GM19467 (cell line): ENCODE measurements around the gene CCL5.

ENCODE experiments used
- ATAC-seq: cut with Tn5 transposase; IDR thresholded peaks from one replicate; pipeline ENCODE4 v1.9.1; 2021; ENCODE audit warnings: mild to moderate bottlenecking, moderate library complexity; ENCODE audit not compliant: unreplicated experiment

CCL5 gene

DNA sequence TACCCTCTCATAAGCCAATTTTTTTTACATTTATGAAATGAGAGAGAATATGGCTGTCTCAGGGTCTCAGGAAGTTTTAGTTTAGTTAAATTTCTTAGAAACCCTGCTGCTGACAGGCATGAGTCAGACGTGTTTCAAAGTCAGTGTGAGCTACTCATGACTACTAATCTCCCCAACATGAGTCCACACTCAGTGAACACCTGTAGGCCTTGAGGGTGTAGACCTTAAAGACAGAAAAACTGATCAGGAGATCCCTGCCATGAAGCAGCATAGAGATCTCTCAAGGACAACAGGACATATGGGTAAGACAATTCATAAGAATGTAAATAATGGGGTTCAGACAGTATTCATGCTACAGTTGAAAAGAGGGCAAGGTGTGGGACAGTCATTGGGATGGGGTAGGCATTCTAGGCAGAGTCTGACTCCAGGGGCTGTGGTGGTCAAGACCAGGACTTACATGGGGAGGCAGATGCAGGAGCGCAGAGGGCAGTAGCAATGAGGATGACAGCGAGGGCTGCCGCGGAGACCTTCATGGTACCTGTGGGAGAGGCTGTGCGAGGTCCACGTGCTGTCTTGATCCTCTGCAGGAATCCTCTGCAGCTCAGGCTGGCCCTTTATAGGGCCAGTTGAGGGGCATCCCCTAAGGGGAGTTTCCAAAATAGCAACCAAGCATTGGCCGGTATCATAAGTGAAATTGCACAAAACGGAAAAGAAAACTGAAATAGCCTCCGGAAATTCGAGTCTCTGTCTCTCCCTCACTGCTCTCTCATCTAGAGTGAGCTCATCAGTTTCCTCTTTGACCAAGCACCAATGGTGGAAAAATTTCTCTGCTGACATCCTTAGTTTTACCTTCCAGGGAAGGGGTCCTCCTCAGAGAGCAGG, at the start of gene CCL5:
Gene CCL5, minus strand, starts transcription at position 588 of the 882 bp plus-strand sequence.
- peak; percentile 86 for ATAC-seq

DNA sequence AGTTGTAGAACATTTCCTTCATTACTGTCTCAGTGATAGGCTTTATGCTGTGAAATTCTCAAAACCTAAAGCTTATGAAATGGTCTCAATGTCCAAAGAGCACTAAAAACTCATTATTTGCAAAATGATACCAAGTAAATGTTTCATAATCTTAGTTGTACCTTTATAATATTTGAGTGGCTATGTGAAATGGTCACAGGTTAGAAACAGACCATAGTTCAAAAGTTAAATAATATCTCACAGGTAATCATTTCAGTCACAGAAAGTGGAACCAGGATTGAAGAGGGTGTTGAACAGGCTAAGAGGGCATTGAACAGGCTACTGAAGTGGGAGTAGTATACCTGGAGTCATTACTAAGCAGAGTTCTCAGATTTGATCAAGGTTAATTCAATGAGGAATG, 47.6 kb upstream of the CCL5 start:
- no peak for ATAC-seq

DNA sequence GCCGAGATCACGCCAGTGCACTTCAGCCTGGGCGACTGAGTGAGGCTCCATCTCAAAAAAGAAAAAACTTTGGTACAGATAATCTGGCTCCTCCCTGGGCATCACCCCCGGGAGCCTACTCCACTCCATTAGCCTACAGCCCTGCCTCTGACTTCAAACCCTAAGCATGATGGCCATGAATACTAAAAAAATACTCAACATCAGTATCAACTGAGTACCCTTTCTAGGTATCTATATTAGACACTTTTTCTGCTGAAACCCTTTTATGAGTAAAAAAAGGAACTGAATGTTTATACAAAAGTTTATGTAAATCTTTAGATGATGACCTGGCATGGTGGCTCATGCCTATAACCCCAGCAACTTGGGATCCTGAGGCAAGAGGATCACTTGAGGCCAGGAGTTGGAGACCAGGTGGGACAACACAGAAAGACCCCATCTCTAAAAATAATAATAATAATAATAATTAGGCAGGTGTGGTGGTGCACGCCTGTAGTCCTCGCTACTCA, 43.5 kb upstream of the CCL5 start:
- ATAC-seq: no peak

DNA sequence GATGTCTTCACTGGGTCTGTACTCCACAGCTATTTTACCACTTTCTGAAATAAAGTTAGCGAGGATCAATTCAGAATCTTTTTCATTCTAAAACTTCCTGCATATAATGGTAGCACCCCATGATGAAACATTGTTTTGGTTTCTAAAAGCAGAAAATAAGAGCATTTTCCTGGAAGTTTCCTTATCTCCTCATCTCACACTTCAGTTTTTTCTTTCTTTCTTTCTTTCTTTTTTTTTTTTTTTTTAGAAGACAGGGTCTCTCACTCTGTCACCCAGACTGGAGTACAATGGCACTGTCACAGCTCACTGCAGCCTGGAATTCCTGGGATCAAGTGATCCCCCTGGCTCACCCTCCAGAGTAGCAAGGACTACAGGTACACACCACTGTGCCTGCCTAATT, 40.1 kb upstream of the CCL5 start:
- no peak for ATAC-seq

DNA sequence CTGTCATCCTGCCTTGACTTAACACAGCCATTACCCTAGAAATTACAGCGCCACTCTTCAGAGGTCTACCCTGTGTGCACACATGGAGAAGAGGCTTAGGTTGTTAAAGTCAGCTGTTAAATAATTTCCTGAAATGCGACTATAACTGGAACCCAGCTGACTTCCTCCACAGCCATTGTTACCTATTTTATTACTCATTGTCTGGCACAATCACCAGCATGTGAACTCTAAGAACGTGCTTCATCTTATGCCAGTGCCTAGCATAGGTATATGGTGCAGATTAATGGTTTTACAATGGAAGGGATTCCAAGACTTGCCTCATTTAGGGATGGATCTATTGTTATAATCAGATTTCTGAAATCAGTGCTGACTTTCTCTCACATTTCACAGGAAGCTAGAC, 38.5 kb upstream of the CCL5 start:
- no peak for ATAC-seq

DNA sequence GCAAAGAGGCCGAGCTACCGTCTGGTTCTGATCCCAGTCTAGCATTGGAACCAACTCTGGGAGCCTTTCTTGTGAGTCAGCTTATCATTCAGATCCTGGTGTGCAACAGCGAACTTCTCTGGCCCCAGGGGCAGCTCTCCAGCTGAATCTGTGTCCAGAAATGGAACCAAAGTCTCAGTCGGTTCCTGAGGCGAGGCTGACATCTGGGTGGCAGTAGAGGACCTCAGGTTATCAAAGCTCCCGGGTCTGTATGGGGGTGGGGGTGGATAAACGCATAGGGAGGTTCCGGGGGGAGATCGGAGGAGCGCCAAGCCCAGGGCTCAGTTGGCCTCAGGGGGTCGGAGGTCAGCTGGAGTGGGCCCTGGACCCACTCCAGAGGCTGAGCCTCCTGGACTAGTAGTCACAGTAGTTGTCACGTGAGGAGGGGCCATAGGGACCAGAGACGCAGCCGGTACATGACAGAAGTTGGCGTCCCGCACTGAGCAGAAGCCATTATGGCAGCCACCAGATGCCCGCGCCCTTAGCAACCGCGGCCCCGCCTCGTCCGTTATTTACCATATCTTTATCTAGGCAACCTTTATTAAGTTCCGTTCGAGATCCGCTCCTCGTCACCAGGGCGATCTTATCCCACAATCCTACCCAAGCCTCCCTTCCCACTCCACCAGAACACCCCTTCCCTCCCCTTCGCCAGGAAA, 37.5 kb upstream of the CCL5 start:
- no peak for ATAC-seq

DNA sequence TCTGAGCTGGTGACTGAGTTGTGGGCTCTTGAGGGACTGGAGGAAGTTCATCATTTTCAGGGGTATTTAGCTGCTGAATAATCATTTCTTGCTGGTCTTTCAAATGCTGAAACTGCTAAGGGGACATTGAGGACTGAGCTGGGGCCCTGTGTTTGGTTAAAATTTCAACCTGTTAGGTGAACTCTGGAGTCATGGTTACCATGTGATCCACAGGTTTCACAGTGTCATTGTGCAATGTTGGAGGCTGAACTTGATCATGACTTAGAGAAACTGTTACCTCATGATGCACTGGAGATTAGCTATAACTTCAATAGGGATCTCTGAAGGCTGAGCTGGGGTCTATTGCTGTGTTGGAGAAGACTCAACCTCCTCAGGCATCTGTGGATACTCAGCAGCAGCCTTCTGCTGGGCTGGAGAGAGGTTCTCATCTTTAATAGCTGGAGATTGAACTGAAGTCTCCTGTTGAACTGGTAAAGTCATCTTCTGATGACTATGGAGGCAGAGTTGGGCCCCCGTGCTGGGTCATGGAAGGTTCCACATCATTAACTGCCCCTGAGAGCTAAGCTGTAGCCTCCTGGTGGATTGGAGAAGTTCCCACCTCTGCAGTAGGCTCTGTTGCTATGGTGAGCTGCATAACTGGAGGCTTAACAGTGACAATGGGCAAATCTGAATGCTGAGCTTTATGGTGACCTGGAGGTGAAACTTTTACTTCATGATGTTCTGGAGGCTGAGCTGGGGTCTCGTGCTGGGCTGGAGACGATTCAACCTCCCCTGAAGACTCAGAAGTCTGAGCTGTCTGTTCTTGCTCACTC, 35.2 kb upstream of the CCL5 start:
- ATAC-seq: no peak

DNA sequence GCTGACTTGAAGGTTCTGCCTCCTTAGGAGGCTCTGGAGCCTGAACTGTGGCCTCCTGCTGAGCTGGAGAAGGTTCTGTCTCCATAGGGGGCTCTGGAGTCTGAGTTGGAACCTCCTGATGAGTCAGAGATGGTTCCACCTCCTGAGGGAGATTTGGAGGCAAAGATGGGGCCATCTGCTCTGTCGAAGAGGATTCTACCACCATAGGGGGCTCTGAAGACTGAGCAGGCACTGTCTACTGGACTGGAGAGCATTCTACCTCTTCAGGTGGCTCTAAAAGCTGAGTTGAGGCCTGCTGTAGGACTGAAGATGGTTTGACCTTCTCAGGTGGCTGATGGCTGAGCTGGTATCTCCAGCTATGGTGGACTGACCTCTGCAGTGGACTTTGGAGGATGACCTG, 34.2 kb upstream of the CCL5 start:
- ATAC-seq: no peak

DNA sequence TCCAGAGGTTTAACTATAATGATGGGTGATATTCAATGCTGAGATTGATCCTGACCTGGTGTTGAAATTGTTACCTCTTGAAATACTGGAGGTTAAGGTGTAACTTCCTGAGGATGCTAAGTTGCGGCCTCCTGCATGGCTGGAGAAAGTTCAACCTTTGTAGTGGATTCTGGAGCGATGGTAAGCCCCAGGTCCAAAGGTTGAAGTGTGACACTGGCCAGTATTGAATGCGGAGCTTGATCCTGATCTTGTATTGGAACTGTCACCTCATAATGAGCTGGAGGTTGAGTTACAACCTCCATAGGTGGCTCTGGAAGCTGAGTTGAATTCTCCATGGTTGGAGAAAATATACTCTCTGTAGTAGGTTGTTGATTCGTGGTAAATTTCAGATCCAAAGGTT, 33.4 kb upstream of the CCL5 start:
- no peak for ATAC-seq

DNA sequence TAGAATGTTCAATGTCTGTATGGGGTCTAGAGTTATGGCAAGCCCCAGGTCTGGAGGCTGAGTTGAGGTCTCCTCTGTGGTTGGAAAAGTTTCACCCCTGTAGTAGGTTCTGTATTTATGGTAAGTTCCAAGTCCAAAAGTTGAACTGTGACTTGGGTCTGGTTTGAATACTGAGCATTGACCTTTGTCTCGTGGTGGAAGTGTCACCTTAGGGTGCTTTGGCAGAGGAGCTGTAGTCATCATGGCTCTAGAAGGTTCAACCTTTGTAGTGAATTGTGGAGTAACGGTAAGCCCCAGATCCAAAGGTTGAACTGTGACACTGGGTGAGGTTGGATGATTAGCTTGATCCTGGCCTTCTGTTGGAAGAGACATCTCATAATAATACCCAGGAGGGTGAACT, 32.8 kb upstream of the CCL5 start:
- no peak for ATAC-seq

DNA sequence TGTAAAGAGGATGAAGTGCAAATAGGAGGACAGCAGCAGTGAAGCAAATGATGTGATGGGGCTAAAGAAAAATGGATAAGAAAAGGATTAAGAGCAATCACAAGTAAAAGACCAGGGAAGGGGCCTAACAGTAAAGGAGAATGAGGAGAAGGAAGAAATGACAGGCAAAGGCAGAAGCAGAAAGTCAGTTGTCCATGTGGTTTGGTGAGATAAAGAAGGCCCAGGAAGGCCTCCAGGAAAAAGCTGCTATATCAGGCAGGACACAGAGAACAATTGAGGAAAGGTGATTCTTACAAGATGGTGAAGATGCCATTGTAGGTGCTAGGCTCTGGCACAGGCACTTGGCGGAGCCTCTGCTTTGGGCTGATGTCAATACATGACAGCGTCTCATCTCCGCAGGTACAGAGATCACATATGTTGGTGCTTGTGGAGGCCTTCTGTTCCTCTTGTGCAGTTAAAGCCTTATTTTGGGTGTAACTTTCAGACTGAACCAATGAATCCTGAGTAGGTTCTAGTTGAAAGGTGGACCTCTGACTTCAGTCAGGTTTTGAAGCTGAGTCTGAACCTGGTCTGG, 32.3 kb upstream of the CCL5 start:
- no peak for ATAC-seq

DNA sequence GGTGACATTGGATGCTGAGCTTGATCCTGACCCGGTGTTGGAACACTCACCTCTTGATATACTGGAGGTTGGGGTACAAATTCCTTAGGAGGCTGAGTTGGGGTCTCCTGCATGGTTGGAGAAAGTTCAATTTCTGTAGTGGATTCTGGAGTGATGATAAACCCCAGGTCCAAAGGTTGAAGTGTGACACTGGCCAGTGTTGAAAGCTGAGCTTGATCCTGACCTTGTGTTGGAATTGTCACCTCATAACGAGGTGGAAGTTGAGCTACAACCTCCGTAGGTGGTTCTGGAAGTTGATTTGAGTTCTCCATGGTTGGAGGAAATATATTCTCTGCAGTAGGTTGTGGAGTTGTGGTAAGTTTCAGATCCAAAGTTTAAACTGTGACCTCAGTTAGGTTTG, 29.2 kb upstream of the CCL5 start:
- ATAC-seq: no peak

DNA sequence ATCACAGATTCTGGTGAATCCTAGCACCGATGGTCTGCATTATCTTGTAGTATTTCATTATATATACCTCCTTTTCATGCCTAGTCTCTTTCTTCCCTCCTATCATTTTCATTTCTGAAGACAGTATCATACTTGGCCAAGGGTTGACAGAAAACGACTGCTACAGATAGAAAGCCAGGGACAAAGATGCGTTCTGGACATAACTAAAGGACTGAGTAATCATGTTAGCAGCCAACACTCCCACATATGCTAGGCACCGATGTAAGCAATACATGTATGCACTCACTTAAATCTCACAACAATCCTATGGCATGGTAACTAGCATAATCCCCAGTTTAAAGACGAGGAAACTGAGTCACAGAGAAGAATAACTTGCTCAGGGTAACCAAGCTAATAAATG, 27.5 kb upstream of the CCL5 start:
- no peak for ATAC-seq

DNA sequence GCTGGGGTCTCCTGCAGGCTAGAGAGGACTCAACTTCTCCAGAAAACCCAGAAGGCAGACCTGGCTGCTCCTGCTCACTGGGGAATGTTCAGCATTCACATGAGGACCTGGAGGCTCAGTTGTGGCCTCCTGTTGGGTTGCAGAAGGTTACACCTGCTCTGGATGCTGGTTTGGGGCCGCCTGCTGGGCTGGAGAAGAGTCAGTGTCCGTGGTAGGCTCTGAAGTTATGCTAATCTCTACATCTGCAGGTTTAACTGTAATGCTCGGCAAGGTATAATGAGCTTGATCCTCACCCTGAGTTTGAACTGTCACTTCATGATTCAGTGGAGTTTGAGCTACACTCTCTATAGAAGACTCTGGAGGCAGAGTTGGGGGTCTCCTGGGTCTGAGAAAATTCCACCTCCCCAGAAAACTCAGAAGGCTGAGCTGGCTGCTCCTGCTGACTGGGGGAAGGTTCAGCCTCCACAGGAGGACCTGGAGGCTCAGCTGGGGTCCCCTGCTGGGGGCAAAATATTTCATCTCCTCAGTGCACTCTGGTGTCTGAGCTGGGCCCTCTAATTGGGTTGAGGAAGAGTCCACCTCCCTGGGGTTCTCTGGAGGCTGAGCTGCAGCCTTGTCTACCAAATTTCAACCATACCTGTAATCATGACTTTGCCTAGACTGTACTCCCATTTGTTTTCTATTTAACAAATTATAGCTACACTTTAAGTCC, 26.9 kb upstream of the CCL5 start:
- ATAC-seq: no peak

DNA sequence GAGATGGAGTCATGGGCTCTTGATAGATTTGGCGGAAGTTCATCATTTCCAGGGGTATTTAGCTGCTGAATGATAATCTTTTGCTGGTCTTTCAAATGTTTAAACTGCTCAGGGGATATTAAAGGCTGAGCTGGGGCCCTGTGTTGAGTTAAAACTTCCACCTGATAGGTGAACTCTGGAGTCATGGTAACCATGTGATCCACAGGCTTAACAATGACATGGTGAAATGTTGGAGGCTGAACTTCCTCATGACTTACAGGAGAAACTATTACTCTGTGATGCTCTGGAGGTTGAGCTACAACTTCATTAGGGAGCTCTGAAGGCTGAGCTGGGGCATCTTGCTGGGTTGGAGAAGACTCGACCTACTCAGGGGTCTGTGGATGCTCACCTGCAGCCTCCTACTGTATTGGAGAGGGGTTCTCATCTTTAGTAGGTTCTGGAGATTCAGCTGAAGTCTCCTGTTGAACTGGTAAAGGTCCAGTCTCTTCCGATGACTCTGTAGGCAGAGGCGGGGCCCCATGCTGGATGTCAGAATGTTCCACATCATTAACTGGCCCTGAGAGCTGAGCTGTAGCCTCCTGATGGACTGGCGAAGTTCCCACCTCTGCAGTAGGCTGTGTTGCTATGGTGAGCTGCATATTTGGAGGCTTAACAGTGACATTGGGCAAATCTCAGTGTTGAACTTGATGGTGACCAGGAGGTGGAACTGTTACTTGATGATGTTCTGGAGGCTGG, 26.2 kb upstream of the CCL5 start:
- ATAC-seq: no peak

DNA sequence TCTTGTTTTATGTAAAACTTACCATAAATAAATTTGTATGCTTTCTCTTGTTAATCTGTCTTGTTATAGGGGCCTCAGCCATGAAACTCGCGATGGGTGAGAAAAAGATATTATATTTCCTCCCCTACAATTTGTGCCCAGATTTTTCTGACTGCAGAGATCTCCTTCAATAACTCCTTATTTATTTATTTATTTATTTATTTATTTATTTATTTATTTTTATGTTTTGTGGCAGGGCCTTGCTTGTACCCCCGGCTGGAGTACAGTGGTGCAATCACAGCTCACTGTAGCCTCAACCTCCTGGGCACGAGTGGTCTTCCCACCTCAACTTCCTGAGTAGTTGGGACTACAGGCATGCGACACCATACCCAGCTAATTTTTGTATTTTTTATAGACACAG, 23.3 kb upstream of the CCL5 start:
- no peak for ATAC-seq

DNA sequence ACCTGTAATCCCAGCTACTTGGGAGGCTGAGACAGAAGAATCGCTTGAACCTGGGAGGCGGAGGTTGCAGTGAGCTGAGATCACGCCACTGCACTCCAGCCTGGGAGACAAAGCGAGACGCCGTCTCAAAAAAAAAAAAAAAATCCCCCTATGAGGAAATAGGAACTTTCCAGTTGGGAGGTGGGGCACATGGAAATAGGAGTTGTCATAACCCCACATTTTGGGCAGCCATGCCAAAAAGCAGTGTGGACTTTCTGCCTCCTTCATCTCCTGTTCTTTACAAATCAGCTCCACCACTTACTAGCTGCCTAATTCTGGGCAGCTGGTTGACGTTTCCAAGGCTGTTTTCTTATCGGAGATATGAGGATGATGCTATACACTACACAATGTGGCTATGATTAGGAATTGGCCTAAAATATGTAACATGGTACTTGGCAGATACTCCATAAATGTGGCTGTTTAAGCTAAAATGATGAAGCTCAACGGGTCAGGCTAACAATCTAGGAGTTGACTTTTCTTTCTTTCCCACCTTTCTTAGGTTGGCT, 21.5 kb upstream of the CCL5 start:
- no peak for ATAC-seq

DNA sequence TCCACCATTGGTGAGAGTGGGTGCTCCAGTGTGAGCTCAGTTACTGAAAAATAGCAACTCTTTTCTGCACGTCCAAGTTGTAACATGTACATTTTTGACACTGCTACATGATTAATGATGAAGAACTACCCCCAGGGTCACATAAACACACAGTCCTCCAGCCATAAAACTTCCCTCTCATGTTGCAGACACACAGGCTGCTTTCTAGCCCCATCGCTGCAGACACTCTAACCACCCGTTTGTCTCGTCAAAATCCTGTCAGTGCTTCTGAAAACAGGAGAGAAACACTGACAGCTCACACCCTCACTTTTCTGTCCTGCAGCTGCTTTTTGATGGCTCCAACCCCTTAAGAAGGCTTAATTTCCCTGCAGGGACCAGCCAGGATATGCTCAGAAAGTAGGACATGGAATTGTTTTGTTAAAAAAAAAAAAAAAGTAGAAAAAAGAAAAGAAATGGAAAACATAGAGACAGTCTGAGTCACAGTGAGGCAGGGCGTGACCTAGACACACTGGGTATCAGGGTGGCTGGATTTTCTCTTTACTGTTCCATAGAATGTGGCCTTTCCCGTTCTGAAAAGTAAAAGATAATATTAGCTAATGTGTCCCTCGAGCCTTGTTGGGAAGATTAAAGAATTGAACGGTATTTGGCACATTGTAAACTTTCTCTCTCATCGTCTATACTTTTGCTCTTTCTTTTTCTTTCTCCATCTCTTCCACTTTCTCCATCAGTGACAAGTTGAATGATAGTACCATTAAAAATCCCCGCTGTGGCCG, 20.7 kb upstream of the CCL5 start:
- no peak for ATAC-seq

DNA sequence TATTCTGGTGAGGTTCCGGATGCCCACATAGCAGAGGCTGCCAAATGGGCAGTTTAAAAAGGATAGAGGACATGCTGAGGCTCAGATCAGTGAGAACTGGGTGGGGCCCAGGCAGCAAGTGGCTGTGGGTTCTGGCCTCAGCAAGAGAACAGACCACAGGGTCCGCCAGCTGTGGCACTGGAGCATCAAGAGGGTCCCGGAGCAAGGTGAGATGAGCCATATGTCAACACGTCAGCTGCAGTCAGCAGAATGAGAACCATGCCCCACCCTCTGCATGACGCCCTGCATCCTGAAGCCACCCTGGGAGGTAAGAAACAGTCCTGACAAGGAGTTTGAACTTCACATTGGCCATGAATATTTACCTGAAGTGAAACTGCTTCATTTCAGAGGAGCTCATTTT, 20.1 kb upstream of the CCL5 start:
- ATAC-seq: no peak
